ENCODE data around the gene IGSF9B. TPM values are rescaled to one million over a fixed set of nuclear protein-coding genes. Genes with fewer than 3 reads are reported as not detected.

IGSF9B gene
- polyA plus RNA-seq, 1 donor (not counting 4 experiments of a cell fraction or from before 2014, with no cell fraction given) = 0.66 TPM

DNA sequence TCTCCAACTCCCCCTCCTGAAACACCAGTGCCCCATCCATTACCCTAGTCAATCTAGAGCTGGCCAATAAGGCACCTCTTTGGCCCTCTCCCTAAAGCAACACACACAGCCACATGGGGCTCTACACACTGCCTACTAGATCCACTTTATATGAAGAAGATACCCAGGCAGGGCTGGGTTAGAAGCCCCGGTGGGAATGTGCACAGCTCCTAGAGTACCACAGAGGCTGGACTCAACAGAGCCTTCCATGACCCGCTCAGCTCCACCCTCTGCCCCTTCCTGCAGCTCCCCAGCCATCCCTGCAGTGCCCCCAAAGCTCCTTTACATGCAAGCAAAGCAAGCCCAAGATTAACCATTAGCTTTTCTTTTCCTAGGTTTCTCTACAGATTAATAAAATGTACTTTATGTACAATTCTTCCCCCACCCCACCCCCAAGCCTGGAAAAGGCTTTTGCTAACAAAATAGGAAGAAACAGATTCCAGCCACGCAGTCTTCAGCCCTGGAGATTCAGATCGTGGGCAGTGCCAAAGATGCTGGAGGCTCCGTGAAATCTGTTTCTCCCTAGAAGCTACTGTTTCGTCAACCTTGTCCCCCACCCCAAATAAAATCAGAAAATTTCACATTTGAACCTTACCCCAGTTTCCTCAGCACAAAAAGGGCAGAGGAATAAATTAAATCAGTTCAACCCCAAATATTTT, 51.8 kb downstream of the IGSF9B start:
- dilution Hi-C loops (cut with MboI; ENCODE audit: extremely low pct_ligation_motif_present, low sequenced_read_pairs) = no loop called here
- Histone ChIP-seq H3K4me2 (ENCODE audit: control insufficient read depth, extremely low read depth, insufficient read depth, low read depth, low read length) (no peak overlapping the region), H2AFZ (ENCODE audit: control insufficient read depth, low read length) (no peak overlapping the region), H4K20me1 (ENCODE audit: control insufficient read depth, extremely low read depth, insufficient read depth, low read length) (no peaks in the 10 kb centered on the region), H3K79me2 (ENCODE audit: control insufficient read depth, insufficient read depth, low read length) (no peaks in the 10 kb centered on the region), H3K4me3 (ENCODE audit: control insufficient read depth in 2 of 3, extremely low read depth in 1 of 3, insufficient read depth in 2 of 3, low read depth in 1 of 3, low read length in 3 of 3) (no peak overlapping the region), H3K27ac (ENCODE audit: control insufficient read depth, insufficient read depth, low read length) (no peak overlapping the region), H3K9me3 (ENCODE audit: control insufficient read depth, low read depth, low read length) (no peaks in the 10 kb centered on the region), H3K36me3 (ENCODE audit: control insufficient read depth in 2 of 2, extremely low read depth in 1 of 2, insufficient read depth in 2 of 2, low read length in 2 of 2) (no peaks in the 10 kb centered on the region), H3K9me1 (ENCODE audit: control insufficient read depth, extremely low read depth, insufficient read depth, low read length) (no peaks in the 10 kb centered on the region), H3K27me3 (ENCODE audit: control insufficient read depth, extremely low read depth, insufficient read depth, low read length) (no peaks in the 10 kb centered on the region), H3K4me1 (ENCODE audit: control insufficient read depth, extremely low read depth, insufficient read depth, low read length) (no peaks in the 10 kb centered on the region), H3K9ac (ENCODE audit: control insufficient read depth, extremely low read depth, insufficient read depth, low read length) (no peak overlapping the region)
- DNase-seq (ENCODE audit: low read depth, low spot score) (no peak), FAIRE-seq (no peak)
- no peak for TF ChIP-seq CTCF (optimal IDR thresholded peaks at IDR 0.05 in 1 of 3, IDR thresholded peaks at IDR 0.05 in 1 of 3, conservative IDR thresholded peaks at IDR 0.05 in 1 of 3; ENCODE audit: extremely low read depth in 1 of 3, insufficient read depth in 2 of 3, low read length in 3 of 3)

GRCh38 chr11:133903875-133904817, 52.6 kb downstream of the IGSF9B start:
- Histone ChIP-seq H3K27me3 (ENCODE audit: control insufficient read depth, extremely low read depth, insufficient read depth, low read length) (no peaks in the 10 kb centered on the region), H3K4me3 (ENCODE audit: control insufficient read depth in 2 of 3, extremely low read depth in 1 of 3, insufficient read depth in 2 of 3, low read depth in 1 of 3, low read length in 3 of 3) (no peak overlapping the region), H2AFZ (ENCODE audit: control insufficient read depth, low read length) (no peak overlapping the region), H3K4me1 (ENCODE audit: control insufficient read depth, extremely low read depth, insufficient read depth, low read length) (no peaks in the 10 kb centered on the region), H3K9me3 (ENCODE audit: control insufficient read depth, low read depth, low read length) (no peaks in the 10 kb centered on the region), H3K79me2 (ENCODE audit: control insufficient read depth, insufficient read depth, low read length) (no peaks in the 10 kb centered on the region), H3K9me1 (ENCODE audit: control insufficient read depth, extremely low read depth, insufficient read depth, low read length) (no peaks in the 10 kb centered on the region), H3K9ac (ENCODE audit: control insufficient read depth, extremely low read depth, insufficient read depth, low read length) (no peak overlapping the region), H4K20me1 (ENCODE audit: control insufficient read depth, extremely low read depth, insufficient read depth, low read length) (no peaks in the 10 kb centered on the region), H3K4me2 (ENCODE audit: control insufficient read depth, extremely low read depth, insufficient read depth, low read depth, low read length) (no peak overlapping the region), H3K36me3 (ENCODE audit: control insufficient read depth in 2 of 2, extremely low read depth in 1 of 2, insufficient read depth in 2 of 2, low read length in 2 of 2) (no peaks in the 10 kb centered on the region), H3K27ac (ENCODE audit: control insufficient read depth, insufficient read depth, low read length) (no peak overlapping the region)
- dilution Hi-C loops (cut with MboI; ENCODE audit: extremely low pct_ligation_motif_present, low sequenced_read_pairs) = no loop called here
- no peak for TF ChIP-seq EZH2 (IDR thresholded peaks at IDR 0.05; ENCODE audit: low read length)
- FAIRE-seq = no peak
- no peak for DNase-seq (ENCODE audit: low read depth, low spot score)

Data from keratinocyte (primary cell).